ENCODE measurements around the gene LRRC4C. TPM values are rescaled to one million over a fixed set of nuclear protein-coding genes. Genes with fewer than 3 reads are reported as not detected.

Gene LRRC4C
- total RNA-seq, 1 experiment from 2014 or later: 0.13 TPM

DNA sequence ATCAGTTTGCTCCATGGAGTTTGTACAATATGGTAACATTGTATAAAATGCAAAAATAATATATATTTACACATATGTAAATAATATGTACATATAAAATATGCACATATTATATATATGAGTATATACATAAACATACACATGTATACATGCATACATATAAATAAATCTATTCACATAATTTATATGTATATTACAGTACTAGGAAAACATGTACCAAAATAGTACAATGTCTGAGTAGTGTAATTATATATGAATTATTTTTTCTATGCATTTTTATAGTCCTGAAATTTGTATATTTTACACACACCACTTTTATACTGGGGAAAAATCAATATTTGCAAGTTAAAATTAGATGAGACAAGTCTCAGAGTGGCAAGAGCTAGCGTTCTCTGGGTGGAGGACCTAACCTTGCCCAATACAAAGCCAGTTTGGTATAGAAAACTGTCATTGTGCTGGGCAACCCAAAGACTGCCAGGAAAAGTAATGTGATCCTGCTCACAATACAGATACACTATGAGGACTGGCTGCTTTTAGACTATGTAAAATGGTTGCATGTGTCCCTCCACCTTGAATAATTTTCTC is 889.4 kb downstream of the LRRC4C start:
- Histone ChIP-seq H3K27me3 (ENCODE audit: insufficient read depth, low read length) (no peaks in the 10 kb centered on the region), H3K4me1 (ENCODE audit: insufficient read depth, low read length) (no peaks in the 10 kb centered on the region), H3K79me1 (ENCODE audit: insufficient read depth, low read depth, low read length, poor library complexity, severe bottlenecking) (no peaks in the 10 kb centered on the region), H4K20me1 (ENCODE audit: control insufficient read depth, insufficient read depth, insufficient read length) (no peaks in the 10 kb centered on the region), H2BK20ac (ENCODE audit: low read depth, low read length, poor library complexity, severe bottlenecking) (no peak overlapping the region), H3K23me2 (ENCODE audit: insufficient read length, low read depth, low read length, poor library complexity, severe bottlenecking) (no peaks in the 10 kb centered on the region), H2BK12ac (ENCODE audit: insufficient read length, low read depth, low read length) (no peak overlapping the region), H3K18ac (ENCODE audit: insufficient read length, low read depth, low read length) (no peak overlapping the region), H3K9ac (ENCODE audit: extremely low read depth, insufficient read length, low read length) (no peak overlapping the region), H2AK5ac (ENCODE audit: insufficient read length, low read length) (no peak overlapping the region), H3K14ac (ENCODE audit: insufficient read depth, low read length) (no peak overlapping the region), H3K4ac (ENCODE audit: low read depth, low read length) (no peak overlapping the region), H4K5ac (ENCODE audit: insufficient read length, low read depth, low read length) (no peak overlapping the region), H3T11ph (ENCODE audit: low read length) (no peak overlapping the region), H3K56ac (ENCODE audit: insufficient read length, low read depth, low read length) (no peak overlapping the region), H3K4me2 (ENCODE audit: insufficient read depth, insufficient read length, low read length) (no peak overlapping the region), H3K23ac (ENCODE audit: insufficient read length, low read depth, low read length) (no peak overlapping the region), H2BK15ac (ENCODE audit: low read depth, low read length) (no peak overlapping the region), H3K9me3 (ENCODE audit: control insufficient read depth, low read depth, low read length) (no peaks in the 10 kb centered on the region), H4K8ac (replicated peaks; ENCODE audit: insufficient read length, low read depth, low read length) (no peak overlapping the region), H4K91ac (ENCODE audit: insufficient read length, low read depth, low read length) (no peak overlapping the region), H2AFZ (ENCODE audit: low read length) (no peak overlapping the region), H2BK120ac (ENCODE audit: low read depth, low read length, poor library complexity, severe bottlenecking) (no peak overlapping the region), H2BK5ac (ENCODE audit: insufficient read length, low read length) (no peak overlapping the region), H3K79me2 (ENCODE audit: insufficient read depth, low read length) (no peaks in the 10 kb centered on the region), H3K27ac (ENCODE audit: insufficient read length, low read depth, low read length) (no peak overlapping the region)
- Mint-ChIP-seq H3K4me1 (0 out of 4 replicates have a peak, but pooled peaks cover 0 to 2% of the 10 kb centered on the region in 2 experiments), H3K9me3 (no peaks in the 10 kb centered on the region; a peak in 1 of 5 replicates), H3K4me3 (no peak overlapping the region), H3K36me3 (ENCODE audit: insufficient read depth in 1 of 3, low read depth in 3 of 3) (no peaks in the 10 kb centered on the region), H3K27me3 (ENCODE audit: low read depth) (no peaks in the 10 kb centered on the region), H3K27ac (no peak overlapping the region)
- no peak for DNase-seq
- TF ChIP-seq, protein P1, sequence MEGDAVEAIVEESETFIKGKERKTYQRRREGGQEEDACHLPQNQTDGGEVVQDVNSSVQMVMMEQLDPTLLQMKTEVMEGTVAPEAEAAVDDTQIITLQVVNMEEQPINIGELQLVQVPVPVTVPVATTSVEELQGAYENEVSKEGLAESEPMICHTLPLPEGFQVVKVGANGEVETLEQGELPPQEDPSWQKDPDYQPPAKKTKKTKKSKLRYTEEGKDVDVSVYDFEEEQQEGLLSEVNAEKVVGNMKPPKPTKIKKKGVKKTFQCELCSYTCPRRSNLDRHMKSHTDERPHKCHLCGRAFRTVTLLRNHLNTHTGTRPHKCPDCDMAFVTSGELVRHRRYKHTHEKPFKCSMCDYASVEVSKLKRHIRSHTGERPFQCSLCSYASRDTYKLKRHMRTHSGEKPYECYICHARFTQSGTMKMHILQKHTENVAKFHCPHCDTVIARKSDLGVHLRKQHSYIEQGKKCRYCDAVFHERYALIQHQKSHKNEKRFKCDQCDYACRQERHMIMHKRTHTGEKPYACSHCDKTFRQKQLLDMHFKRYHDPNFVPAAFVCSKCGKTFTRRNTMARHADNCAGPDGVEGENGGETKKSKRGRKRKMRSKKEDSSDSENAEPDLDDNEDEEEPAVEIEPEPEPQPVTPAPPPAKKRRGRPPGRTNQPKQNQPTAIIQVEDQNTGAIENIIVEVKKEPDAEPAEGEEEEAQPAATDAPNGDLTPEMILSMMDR (conservative IDR thresholded peaks at IDR 0.05): no peak
- no CpG with 5 or more reads among the region's 1 CpG for WGBS (ENCODE audit: extremely low coverage, insufficient read length, low lambda C conversion rate)

Data from H9 (cell line).